GM19239 (cell line): ENCODE data around the gene WIPF2.
A peak's percentile ranks its signal among the peaks of the same experiment; 100 is the strongest.

ENCODE experiments used
- DNase-seq: peaks from one replicate; pipeline ENCODE4 v3.0.0; 2011; ENCODE audit warnings: low spot score; ENCODE audit not compliant: insufficient read length
- FAIRE-seq: peaks from 2 replicates; lab custom pipeline; 2011; peaks lifted over from hg19 to GRCh38; lab: Jason Lieb, UNC

Gene WIPF2

GRCh38 chr17:40310882-40311391, 91.8 kb downstream of the WIPF2 start:
- DNase-seq, result no peak
- FAIRE-seq, result peak; percentile 37

GRCh38 chr17:40311575-40311974, 92.5 kb downstream of the WIPF2 start:
- DNase-seq (no peak), FAIRE-seq (no peak)

- FAIRE-seq (peak; percentile 21), DNase-seq (no peak)
These were observed 93.1 kb downstream of the WIPF2 start for GRCh38 chr17:40312131-40312731.

GRCh38 chr17:40312893-40313667, 94.0 kb downstream of the WIPF2 start:
- no peak for DNase-seq
- no peak for FAIRE-seq

GRCh38 chr17:40313668-40314583, 94.8 kb downstream of the WIPF2 start:
- no peak for DNase-seq
- no peak for FAIRE-seq

- FAIRE-seq, result no peak
- no peak for DNase-seq
These were observed 95.5 kb downstream of the WIPF2 start for GRCh38 chr17:40314584-40314956.

GRCh38 chr17:40315206-40315605, 96.1 kb downstream of the WIPF2 start:
- DNase-seq (no peak), FAIRE-seq (no peak)

- FAIRE-seq (no peak), DNase-seq (no peak)
These were observed 96.8 kb downstream of the WIPF2 start for GRCh38 chr17:40315678-40316570.

GRCh38 chr17:40316571-40317344, 97.7 kb downstream of the WIPF2 start:
- no peak for FAIRE-seq
- DNase-seq, result no peak

- DNase-seq, result no peak
- FAIRE-seq, result no peak
These were observed 98.3 kb downstream of the WIPF2 start for GRCh38 chr17:40317345-40317873.

GRCh38 chr17:40317880-40318829, 99.1 kb downstream of the WIPF2 start:
- FAIRE-seq (peak; percentile 96), DNase-seq (peak; percentile 78)

- no peak for DNase-seq
- peak; percentile 74 for FAIRE-seq
These were observed 99.8 kb downstream of the WIPF2 start for GRCh38 chr17:40318830-40319391.

- DNase-seq, result no peak
These were observed 100.8 kb downstream of the WIPF2 start for GRCh38 chr17:40319651-40320540.

GRCh38 chr17:40320756-40321523, 101.8 kb downstream of the WIPF2 start:
- FAIRE-seq (peak; percentile 44), DNase-seq (no peak)

More at GRCh38 chr17:40319651-40320540, 100.8 kb downstream of the WIPF2 start:
- FAIRE-seq, result no peak

- DNase-seq (no peak), FAIRE-seq (no peak)
These were observed 102.4 kb downstream of the WIPF2 start for GRCh38 chr17:40321524-40321929.

- FAIRE-seq (no peak), DNase-seq (no peak)
These were observed 102.9 kb downstream of the WIPF2 start for GRCh38 chr17:40321961-40322357.
